ENCODE results near the gene NOMO2. TPM values are rescaled to one million over a fixed set of nuclear protein-coding genes. Genes with fewer than 3 reads are reported as not detected.
"Not testable (repeated sequence)": the region's sequence is repeated elsewhere in the genome, so short reads cannot be mapped to it uniquely, and the experiment has no call there.

Gene NOMO2
- polyA plus RNA-seq (2013) = 58.9 TPM

DNA sequence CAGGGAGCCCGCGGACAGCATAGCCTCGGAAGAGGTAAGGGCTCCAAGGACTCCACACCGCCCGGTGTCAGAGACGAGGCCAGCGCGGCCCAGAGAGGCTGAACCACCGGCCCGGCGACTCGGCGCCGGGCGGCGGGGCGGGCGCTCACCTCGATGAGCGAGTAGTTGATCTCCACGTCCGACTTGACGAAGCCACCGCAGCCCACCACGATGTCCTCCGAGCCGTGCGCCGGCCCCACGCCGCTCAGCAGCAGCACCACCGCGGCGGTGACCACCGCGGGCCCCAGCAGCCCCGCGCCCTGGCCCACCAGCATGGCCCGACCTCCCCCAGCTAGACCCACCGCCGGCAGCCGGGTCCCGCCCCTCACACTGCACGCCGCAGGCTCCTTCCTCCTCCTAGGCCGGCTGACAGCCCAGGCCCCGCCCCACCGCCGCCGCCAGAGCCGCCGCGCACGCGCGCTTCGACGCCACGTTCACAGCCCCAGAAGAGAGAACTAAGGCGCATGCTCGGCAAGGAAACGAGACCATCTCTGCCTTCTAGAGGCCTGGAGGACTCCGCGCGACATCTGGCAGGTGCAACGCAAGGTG is at the start of gene NOMO2:
NOMO2 (minus strand) TSS at position 371 of the 588 bp plus-strand sequence; CDS start at position 314, 57 bp downstream.
- CTCF ChIA-PET = not testable (repeated sequence)

GRCh38 chr16:18610147-18610803 is 48.4 kb upstream of the NOMO2 start:
- no CpG with 5 or more reads among the region's 4 CpGs for WGBS (ENCODE audit: insufficient coverage)
- CTCF ChIA-PET, DNase-seq: not testable (repeated sequence)

More for the DNA sequence above, at the start of gene NOMO2:
- H3K27ac ChIP-seq (ENCODE audit: insufficient read depth in 1 of 2, low read depth in 1 of 2, low read length in 2 of 2, poor library complexity in 1 of 2, severe bottlenecking in 2 of 2); H3K9me3 ChIP-seq (ENCODE audit: control extremely low read depth in 1 of 5, control insufficient read depth in 4 of 5, insufficient read depth in 2 of 5, low read depth in 1 of 5, low read length in 4 of 5); H3K27me3 ChIP-seq (replicated peaks in 2 of 5; ENCODE audit: control insufficient read depth in 4 of 5, insufficient read depth in 5 of 5, low read length in 4 of 5); POLR2A ChIA-PET; H3K36me3 ChIP-seq (ENCODE audit: control insufficient read depth in 4 of 4, insufficient read depth in 4 of 4, low read length in 3 of 4); H3K4me1 ChIP-seq (ENCODE audit: control extremely low read depth in 1 of 4, control insufficient read depth in 4 of 4, insufficient read depth in 4 of 4, low read length in 3 of 4): not testable (repeated sequence)
- H3K4me3 ChIP-seq (ENCODE audit: control insufficient read depth in 1 of 7, extremely low read depth in 1 of 7, insufficient read depth in 4 of 7, low read depth in 2 of 7, low read length in 6 of 7) = peak within 1 kb of the TSS; percentile 20 to 64 (median 53)
- WGBS (ENCODE audit: insufficient coverage) = no CpG with 5 or more reads among the region's 66 CpGs
- DNase-seq = peak; percentile 0 to 39 (median 14)

GRCh38 chr16:18608271-18608670 is 46.4 kb upstream of the NOMO2 start:
- WGBS (ENCODE audit: insufficient coverage) = no CpG with 5 or more reads among the region's 6 CpGs

More at GRCh38 chr16:18610147-18610803, 48.4 kb upstream of the NOMO2 start:
- H3K4me1 ChIP-seq (ENCODE audit: control extremely low read depth in 1 of 4, control insufficient read depth in 4 of 4, insufficient read depth in 4 of 4, low read length in 3 of 4); POLR2A ChIA-PET; H3K36me3 ChIP-seq (ENCODE audit: control insufficient read depth in 4 of 4, insufficient read depth in 4 of 4, low read length in 3 of 4); H3K9me3 ChIP-seq (ENCODE audit: control extremely low read depth in 1 of 5, control insufficient read depth in 4 of 5, insufficient read depth in 2 of 5, low read depth in 1 of 5, low read length in 4 of 5); H3K4me3 ChIP-seq (ENCODE audit: control insufficient read depth in 1 of 7, extremely low read depth in 1 of 7, insufficient read depth in 4 of 7, low read depth in 2 of 7, low read length in 6 of 7); H3K27me3 ChIP-seq (replicated peaks in 2 of 5; ENCODE audit: control insufficient read depth in 4 of 5, insufficient read depth in 5 of 5, low read length in 4 of 5); H3K27ac ChIP-seq (ENCODE audit: insufficient read depth in 1 of 2, low read depth in 1 of 2, low read length in 2 of 2, poor library complexity in 1 of 2, severe bottlenecking in 2 of 2): not testable (repeated sequence)

DNA sequence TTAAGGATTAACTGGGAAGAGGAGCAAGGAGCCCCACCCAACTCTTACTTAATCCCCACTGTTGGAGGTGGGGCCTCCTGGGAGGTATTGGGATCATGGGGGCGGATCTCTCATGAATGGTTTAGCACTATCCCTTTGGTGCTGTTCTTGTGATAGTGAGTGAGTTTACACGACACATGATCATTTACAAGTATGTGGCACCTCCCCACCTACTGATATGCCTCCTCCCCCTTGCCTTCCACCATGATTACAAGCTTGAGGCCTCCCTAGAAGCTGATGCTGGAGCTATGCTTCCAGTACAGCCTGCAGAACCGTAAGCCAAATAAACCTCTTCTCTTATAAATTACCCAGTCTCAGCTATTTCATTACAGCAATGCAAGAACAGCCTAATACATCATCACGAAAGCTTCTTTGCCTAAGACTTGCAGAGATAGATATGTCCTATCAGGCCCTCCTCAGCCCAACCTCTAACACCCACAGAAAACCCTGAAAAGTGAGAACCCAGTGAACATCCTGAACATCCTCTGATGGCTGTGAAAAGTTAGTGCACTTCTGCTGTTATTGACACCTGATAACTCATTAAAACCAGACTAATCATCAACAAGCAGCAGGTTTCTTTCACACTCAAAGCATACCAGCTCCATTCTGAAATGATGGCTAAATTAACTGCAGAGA is 41.8 kb upstream of the NOMO2 start:
- CTCF ChIA-PET; H3K9me3 ChIP-seq (ENCODE audit: control extremely low read depth in 1 of 5, control insufficient read depth in 4 of 5, insufficient read depth in 2 of 5, low read depth in 1 of 5, low read length in 4 of 5); H3K36me3 ChIP-seq (ENCODE audit: control insufficient read depth in 4 of 4, insufficient read depth in 4 of 4, low read length in 3 of 4); H3K27me3 ChIP-seq (replicated peaks in 2 of 5; ENCODE audit: control insufficient read depth in 4 of 5, insufficient read depth in 5 of 5, low read length in 4 of 5); H3K4me3 ChIP-seq (ENCODE audit: control insufficient read depth in 1 of 7, extremely low read depth in 1 of 7, insufficient read depth in 4 of 7, low read depth in 2 of 7, low read length in 6 of 7); DNase-seq; H3K4me1 ChIP-seq (ENCODE audit: control extremely low read depth in 1 of 4, control insufficient read depth in 4 of 4, insufficient read depth in 4 of 4, low read length in 3 of 4); H3K27ac ChIP-seq (ENCODE audit: insufficient read depth in 1 of 2, low read depth in 1 of 2, low read length in 2 of 2, poor library complexity in 1 of 2, severe bottlenecking in 2 of 2); POLR2A ChIA-PET: not testable (repeated sequence)
- WGBS (ENCODE audit: insufficient coverage) = no CpG with 5 or more reads among the region's 4 CpGs

More at GRCh38 chr16:18608271-18608670, 46.4 kb upstream of the NOMO2 start:
- H3K4me1 ChIP-seq (ENCODE audit: control extremely low read depth in 1 of 4, control insufficient read depth in 4 of 4, insufficient read depth in 4 of 4, low read length in 3 of 4); H3K36me3 ChIP-seq (ENCODE audit: control insufficient read depth in 4 of 4, insufficient read depth in 4 of 4, low read length in 3 of 4); CTCF ChIA-PET; POLR2A ChIA-PET; H3K27me3 ChIP-seq (replicated peaks in 2 of 5; ENCODE audit: control insufficient read depth in 4 of 5, insufficient read depth in 5 of 5, low read length in 4 of 5); DNase-seq; H3K4me3 ChIP-seq (ENCODE audit: control insufficient read depth in 1 of 7, extremely low read depth in 1 of 7, insufficient read depth in 4 of 7, low read depth in 2 of 7, low read length in 6 of 7); H3K9me3 ChIP-seq (ENCODE audit: control extremely low read depth in 1 of 5, control insufficient read depth in 4 of 5, insufficient read depth in 2 of 5, low read depth in 1 of 5, low read length in 4 of 5); H3K27ac ChIP-seq (ENCODE audit: insufficient read depth in 1 of 2, low read depth in 1 of 2, low read length in 2 of 2, poor library complexity in 1 of 2, severe bottlenecking in 2 of 2): not testable (repeated sequence)

GRCh38 chr16:18598582-18598981 is 36.7 kb upstream of the NOMO2 start:
- CTCF ChIA-PET; H3K4me1 ChIP-seq (ENCODE audit: control extremely low read depth in 1 of 4, control insufficient read depth in 4 of 4, insufficient read depth in 4 of 4, low read length in 3 of 4); H3K4me3 ChIP-seq (ENCODE audit: control insufficient read depth in 1 of 7, extremely low read depth in 1 of 7, insufficient read depth in 4 of 7, low read depth in 2 of 7, low read length in 6 of 7); H3K27me3 ChIP-seq (replicated peaks in 2 of 5; ENCODE audit: control insufficient read depth in 4 of 5, insufficient read depth in 5 of 5, low read length in 4 of 5); POLR2A ChIA-PET; DNase-seq; H3K27ac ChIP-seq (ENCODE audit: insufficient read depth in 1 of 2, low read depth in 1 of 2, low read length in 2 of 2, poor library complexity in 1 of 2, severe bottlenecking in 2 of 2); H3K36me3 ChIP-seq (ENCODE audit: control insufficient read depth in 4 of 4, insufficient read depth in 4 of 4, low read length in 3 of 4); H3K9me3 ChIP-seq (ENCODE audit: control extremely low read depth in 1 of 5, control insufficient read depth in 4 of 5, insufficient read depth in 2 of 5, low read depth in 1 of 5, low read length in 4 of 5): not testable (repeated sequence)
- WGBS (ENCODE audit: insufficient coverage) = no CpG with 5 or more reads among the region's 1 CpG

- H3K27me3 ChIP-seq (replicated peaks in 2 of 5; ENCODE audit: control insufficient read depth in 4 of 5, insufficient read depth in 5 of 5, low read length in 4 of 5); POLR2A ChIA-PET; H3K27ac ChIP-seq (ENCODE audit: insufficient read depth in 1 of 2, low read depth in 1 of 2, low read length in 2 of 2, poor library complexity in 1 of 2, severe bottlenecking in 2 of 2); H3K4me1 ChIP-seq (ENCODE audit: control extremely low read depth in 1 of 4, control insufficient read depth in 4 of 4, insufficient read depth in 4 of 4, low read length in 3 of 4); H3K9me3 ChIP-seq (ENCODE audit: control extremely low read depth in 1 of 5, control insufficient read depth in 4 of 5, insufficient read depth in 2 of 5, low read depth in 1 of 5, low read length in 4 of 5); CTCF ChIA-PET; H3K4me3 ChIP-seq (ENCODE audit: control insufficient read depth in 1 of 7, extremely low read depth in 1 of 7, insufficient read depth in 4 of 7, low read depth in 2 of 7, low read length in 6 of 7); DNase-seq; H3K36me3 ChIP-seq (ENCODE audit: control insufficient read depth in 4 of 4, insufficient read depth in 4 of 4, low read length in 3 of 4): not testable (repeated sequence)
- WGBS (ENCODE audit: insufficient coverage) = no CpG with 5 or more reads among the region's 2 CpGs
Measured at GRCh38 chr16:18597734-18598133, 35.8 kb upstream of the NOMO2 start.

- H3K27ac ChIP-seq (ENCODE audit: insufficient read depth in 1 of 2, low read depth in 1 of 2, low read length in 2 of 2, poor library complexity in 1 of 2, severe bottlenecking in 2 of 2); H3K27me3 ChIP-seq (replicated peaks in 2 of 5; ENCODE audit: control insufficient read depth in 4 of 5, insufficient read depth in 5 of 5, low read length in 4 of 5); H3K4me1 ChIP-seq (ENCODE audit: control extremely low read depth in 1 of 4, control insufficient read depth in 4 of 4, insufficient read depth in 4 of 4, low read length in 3 of 4); POLR2A ChIA-PET; H3K9me3 ChIP-seq (ENCODE audit: control extremely low read depth in 1 of 5, control insufficient read depth in 4 of 5, insufficient read depth in 2 of 5, low read depth in 1 of 5, low read length in 4 of 5); H3K36me3 ChIP-seq (ENCODE audit: control insufficient read depth in 4 of 4, insufficient read depth in 4 of 4, low read length in 3 of 4); DNase-seq; CTCF ChIA-PET; H3K4me3 ChIP-seq (ENCODE audit: control insufficient read depth in 1 of 7, extremely low read depth in 1 of 7, insufficient read depth in 4 of 7, low read depth in 2 of 7, low read length in 6 of 7): not testable (repeated sequence)
- 87% methylated on average over 4 of the region's 4 CpGs for WGBS (ENCODE audit: insufficient coverage)
Measured at GRCh38 chr16:18597319-18597718, 35.4 kb upstream of the NOMO2 start.

Data from common myeloid progenitor, CD34-positive (primary cell).